SK-N-MC (cell line): ENCODE results near the gene NT5DC3.

Source experiments
- EZH2 ChIP-seq: fragments of 200-600 bp; sonication (generic); IDR thresholded peaks from one replicate; pipeline ENCODE4 v1.6.1; 2017; ENCODE audit warnings: antibody characterized with exemption
- POLR2AphosphoS5 ChIP-seq: IDR thresholded peaks from 2 replicates; pipeline ENCODE4 v1.6.1; 2012; ENCODE audit warnings: mild to moderate bottlenecking, low read depth, low read length, borderline replicate concordance

DNA sequence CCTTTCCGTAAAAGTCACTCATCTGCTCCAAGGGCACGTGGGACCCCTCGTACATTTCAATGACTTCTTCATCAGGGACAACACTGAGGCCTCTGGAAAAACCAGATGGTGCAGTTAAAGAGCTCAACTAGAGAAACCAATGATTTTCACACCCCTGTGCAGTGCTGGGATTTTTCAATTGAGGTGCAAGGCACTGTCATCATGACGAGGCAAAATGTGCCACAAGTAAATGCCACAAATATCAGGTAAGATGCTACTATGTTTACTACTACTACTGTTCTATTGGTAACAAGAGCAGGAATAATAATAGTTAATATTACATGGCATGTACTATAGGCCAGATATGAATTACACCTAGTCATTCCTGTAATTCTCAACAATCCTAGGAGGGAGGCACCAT is 42.4 kb downstream of the NT5DC3 start:
- TF ChIP-seq POLR2AphosphoS5 (no peak), EZH2 (no peak)
